NCI-H2196 (cell line): ENCODE measurements around the gene SEMA6A.
"Not testable (repeated sequence)": the region's sequence is repeated elsewhere in the genome, so short reads cannot be mapped to it uniquely, and the experiment has no call there.

Source experiments
- DNase-seq: peaks from one replicate; lab custom pipeline; 2025; ENCODE audit not compliant: unreplicated experiment; lab: John Stamatoyannopoulos, UW

The SEMA6A gene

GRCh38 chr5:116550082-116550481 lies 24.5 kb downstream of the SEMA6A start:
- no peak for DNase-seq

GRCh38 chr5:116546743-116547124 lies 27.9 kb downstream of the SEMA6A start:
- DNase-seq: no peak

- DNase-seq: no peak
These were observed 28.4 kb downstream of the SEMA6A start for GRCh38 chr5:116546033-116546742.

GRCh38 chr5:116545465-116545864 lies 29.2 kb downstream of the SEMA6A start:
- DNase-seq: not testable (repeated sequence)

- DNase-seq: no peak
These were observed 29.9 kb downstream of the SEMA6A start for GRCh38 chr5:116544531-116545241.

GRCh38 chr5:116543501-116543900 lies 31.1 kb downstream of the SEMA6A start:
- DNase-seq: no peak

- DNase-seq: no peak
These were observed 32.0 kb downstream of the SEMA6A start for GRCh38 chr5:116542619-116543018.

GRCh38 chr5:116539222-116539621 lies 35.4 kb downstream of the SEMA6A start:
- no peak for DNase-seq

- DNase-seq: no peak
These were observed 38.1 kb downstream of the SEMA6A start for GRCh38 chr5:116536316-116537083.

- no peak for DNase-seq
These were observed 39.5 kb downstream of the SEMA6A start for GRCh38 chr5:116534964-116535651.

- DNase-seq: no peak
These were observed 41.7 kb downstream of the SEMA6A start for GRCh38 chr5:116532762-116533525.

GRCh38 chr5:116531635-116532034 lies 43.0 kb downstream of the SEMA6A start:
- DNase-seq: no peak

- no peak for DNase-seq
These were observed 43.5 kb downstream of the SEMA6A start for GRCh38 chr5:116531117-116531516.

- DNase-seq: no peak
These were observed 44.3 kb downstream of the SEMA6A start for GRCh38 chr5:116530276-116530675.

- no peak for DNase-seq
These were observed 45.0 kb downstream of the SEMA6A start for GRCh38 chr5:116529615-116530014.

- no peak for DNase-seq
These were observed 45.9 kb downstream of the SEMA6A start for GRCh38 chr5:116528519-116529234.

- no peak for DNase-seq
These were observed 47.0 kb downstream of the SEMA6A start for GRCh38 chr5:116527582-116527981.

GRCh38 chr5:116525674-116526073 lies 48.9 kb downstream of the SEMA6A start:
- no peak for DNase-seq

- no peak for DNase-seq
These were observed 49.7 kb downstream of the SEMA6A start for GRCh38 chr5:116524966-116525365.
